Measurements from ENCODE around the gene RAB44.

The RAB44 gene

DNA sequence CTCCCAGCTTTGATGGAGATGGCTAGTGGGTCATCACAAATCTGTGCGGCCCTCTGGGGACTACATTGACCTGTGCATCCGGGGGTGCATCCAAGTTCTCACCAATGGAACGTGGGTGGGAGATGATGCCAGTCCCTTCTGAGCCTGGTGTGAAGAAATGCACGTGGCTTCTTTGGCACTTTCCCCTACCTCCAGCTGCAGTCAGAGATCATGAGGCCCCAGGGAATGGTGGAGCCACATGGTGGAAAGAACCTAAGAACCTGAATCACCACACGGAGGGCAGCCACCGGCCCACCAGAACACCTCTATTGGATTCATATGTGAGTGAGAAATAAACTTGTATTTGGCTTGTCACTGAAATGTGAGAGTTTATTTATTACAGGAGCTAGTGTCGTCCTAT lies 29.0 kb upstream of the RAB44 start:
- CTCF ChIA-PET: interaction anchor here (1.6 kb wide), 1 partner anchor 54 kb away, joined by 4 read pairs; no protein-coding TSS in a partner anchor

DNA sequence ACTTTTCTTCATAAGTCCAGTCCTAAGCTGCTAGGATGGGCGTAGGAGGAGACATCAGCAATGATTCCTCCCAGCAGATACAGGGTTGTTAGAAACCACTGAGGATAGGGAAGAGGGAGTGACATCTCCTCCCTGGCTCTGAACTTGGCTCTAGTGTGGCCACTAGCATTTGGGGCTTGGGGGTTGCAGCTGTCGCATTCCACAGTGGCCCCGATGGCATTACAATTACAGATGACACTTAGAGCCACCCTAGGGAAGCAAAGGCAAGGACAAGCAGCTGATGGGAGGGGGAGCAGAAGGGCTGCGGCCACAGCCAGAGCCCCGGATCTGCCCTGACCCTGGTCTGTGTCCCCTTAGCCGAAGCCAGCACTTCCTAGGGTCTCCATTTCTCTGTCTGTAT lies 28.6 kb upstream of the RAB44 start:
- no peak overlapping the region for H3K27ac ChIP-seq
- no peak for DNase-seq (ENCODE audit: low spot score)
- TF ChIP-seq, protein P1, sequence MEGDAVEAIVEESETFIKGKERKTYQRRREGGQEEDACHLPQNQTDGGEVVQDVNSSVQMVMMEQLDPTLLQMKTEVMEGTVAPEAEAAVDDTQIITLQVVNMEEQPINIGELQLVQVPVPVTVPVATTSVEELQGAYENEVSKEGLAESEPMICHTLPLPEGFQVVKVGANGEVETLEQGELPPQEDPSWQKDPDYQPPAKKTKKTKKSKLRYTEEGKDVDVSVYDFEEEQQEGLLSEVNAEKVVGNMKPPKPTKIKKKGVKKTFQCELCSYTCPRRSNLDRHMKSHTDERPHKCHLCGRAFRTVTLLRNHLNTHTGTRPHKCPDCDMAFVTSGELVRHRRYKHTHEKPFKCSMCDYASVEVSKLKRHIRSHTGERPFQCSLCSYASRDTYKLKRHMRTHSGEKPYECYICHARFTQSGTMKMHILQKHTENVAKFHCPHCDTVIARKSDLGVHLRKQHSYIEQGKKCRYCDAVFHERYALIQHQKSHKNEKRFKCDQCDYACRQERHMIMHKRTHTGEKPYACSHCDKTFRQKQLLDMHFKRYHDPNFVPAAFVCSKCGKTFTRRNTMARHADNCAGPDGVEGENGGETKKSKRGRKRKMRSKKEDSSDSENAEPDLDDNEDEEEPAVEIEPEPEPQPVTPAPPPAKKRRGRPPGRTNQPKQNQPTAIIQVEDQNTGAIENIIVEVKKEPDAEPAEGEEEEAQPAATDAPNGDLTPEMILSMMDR (conservative IDR thresholded peaks at IDR 0.05; ENCODE audit: low read depth): no peak
- ChIA-PET CTCF (interaction anchor here (1.6 kb wide), 1 partner anchor 54 kb away, joined by 4 read pairs; no protein-coding TSS in a partner anchor), POLR2A (ENCODE audit: low non-redundant PET) (no interaction called here)

More for the DNA sequence above, 29.0 kb upstream of the RAB44 start:
- POLR2A ChIA-PET (ENCODE audit: low non-redundant PET): no interaction called here
- TF ChIP-seq, protein P1 (conservative IDR thresholded peaks at IDR 0.05; ENCODE audit: low read depth): no peak
- no peak overlapping the region for H3K27ac ChIP-seq
- DNase-seq (ENCODE audit: low spot score): no peak

DNA sequence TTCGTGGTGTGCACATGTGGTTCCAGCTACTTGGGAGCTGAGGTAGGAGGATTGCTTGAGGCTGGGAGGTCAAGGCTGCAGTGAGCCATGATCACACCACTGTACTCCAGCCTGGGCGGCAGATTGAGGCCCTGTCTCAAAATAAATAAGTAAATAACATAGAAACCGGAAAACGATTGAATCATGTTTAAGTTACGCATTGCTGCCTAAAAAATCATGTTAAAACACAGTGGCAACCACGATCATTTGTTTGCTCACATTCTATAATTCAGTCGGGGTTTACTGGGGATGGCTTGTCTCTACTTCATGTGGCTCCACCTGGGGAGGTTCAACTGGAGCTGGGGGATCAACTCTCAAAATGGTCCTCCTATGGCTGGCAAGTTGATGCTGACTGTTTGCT lies 27.4 kb upstream of the RAB44 start:
- DNase-seq (ENCODE audit: low spot score): no peak
- ChIA-PET CTCF (no interaction called here), POLR2A (ENCODE audit: low non-redundant PET) (no interaction called here)
- H3K27ac ChIP-seq: no peak overlapping the region
- TF ChIP-seq, protein P1 (conservative IDR thresholded peaks at IDR 0.05; ENCODE audit: low read depth): no peak

DNA sequence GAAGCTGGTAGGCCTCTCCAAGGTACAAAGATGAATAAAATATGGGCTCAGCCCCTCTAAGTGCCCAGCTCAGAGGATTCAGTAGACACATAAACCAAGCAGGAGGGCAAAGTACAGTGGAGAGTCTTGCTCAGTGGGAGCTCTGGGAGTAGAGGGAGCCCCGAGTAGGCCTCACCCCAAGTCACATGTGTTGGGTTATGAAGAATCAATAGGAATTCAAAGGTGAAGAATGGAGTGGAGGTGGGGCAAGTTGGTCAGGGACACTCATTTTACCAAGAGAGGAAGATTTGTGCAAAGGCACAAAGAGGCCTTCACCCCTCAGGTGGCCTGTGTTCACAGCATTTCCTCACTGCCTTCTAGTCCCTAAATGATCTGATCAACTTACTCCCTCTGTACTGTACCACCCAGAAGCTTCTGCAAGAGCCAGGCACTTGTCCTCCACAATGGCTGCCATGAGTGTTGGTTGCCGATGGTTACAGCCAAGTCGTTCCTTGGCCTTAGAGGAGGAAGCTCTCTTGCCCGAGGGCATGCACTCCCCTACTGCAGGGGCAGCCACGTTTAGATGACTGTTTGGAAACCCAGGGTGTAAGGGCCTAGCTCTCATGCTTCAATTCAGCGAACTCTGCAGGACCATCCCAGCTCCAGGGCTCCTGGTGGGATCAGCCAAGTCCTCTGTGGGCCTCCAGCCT lies 25.8 kb upstream of the RAB44 start:
- ChIA-PET POLR2A (ENCODE audit: low non-redundant PET) (no interaction called here), CTCF (no interaction called here)
- TF ChIP-seq, protein P1 (conservative IDR thresholded peaks at IDR 0.05; ENCODE audit: low read depth): no peak
- no peak overlapping the region for H3K27ac ChIP-seq
- no peak for DNase-seq (ENCODE audit: low spot score)

DNA sequence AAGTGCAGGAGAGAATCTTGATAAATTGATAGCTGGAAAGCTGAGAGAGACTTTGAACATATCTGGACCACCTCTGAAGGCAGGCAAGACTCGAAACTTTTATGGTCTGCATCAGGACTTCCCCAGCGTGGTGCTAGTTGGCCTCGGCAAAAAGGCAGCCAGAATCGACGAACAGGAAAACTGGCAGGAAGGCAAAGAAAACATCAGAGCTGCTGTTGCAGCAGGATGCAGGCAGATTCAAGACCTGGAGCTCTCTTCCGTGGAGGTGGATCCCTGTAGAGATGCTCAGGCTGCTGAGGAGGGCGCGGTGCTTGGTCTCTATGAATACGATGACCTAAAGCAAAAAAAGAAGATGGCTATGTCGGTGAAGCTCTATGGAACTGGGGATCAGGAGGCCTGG lies 23.7 kb upstream of the RAB44 start:
- TF ChIP-seq, protein P1 (conservative IDR thresholded peaks at IDR 0.05; ENCODE audit: low read depth): no peak
- CTCF ChIA-PET: no interaction called here
- POLR2A ChIA-PET (ENCODE audit: low non-redundant PET): no interaction called here
- DNase-seq (ENCODE audit: low spot score): no peak
- peak overlapping the region; percentile 99; the same call in 1 of the 2 replicates for H3K27ac ChIP-seq

DNA sequence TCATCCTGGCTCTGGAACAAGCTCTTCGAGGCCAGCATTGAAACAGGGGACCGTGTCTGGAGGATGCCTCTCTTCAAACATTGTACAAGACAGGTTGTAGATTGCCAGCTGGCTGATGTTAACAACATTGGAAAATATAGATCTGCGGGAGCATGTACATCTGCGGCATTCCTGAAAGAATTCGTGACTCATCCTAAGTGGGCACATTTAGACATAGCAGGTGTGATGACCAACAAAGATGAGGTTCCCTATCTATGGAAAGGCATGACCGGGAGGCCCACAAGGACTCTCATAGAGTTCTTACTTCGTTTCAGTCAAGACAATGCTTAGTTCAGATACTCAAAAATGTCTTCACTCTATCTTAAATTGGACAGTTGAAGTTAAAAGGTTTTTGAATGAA lies 22.7 kb upstream of the RAB44 start:
- CTCF ChIA-PET: interaction anchor here (0.6 kb wide), 1 partner anchor 69 kb away, joined by 4 read pairs; no protein-coding TSS in a partner anchor
- POLR2A ChIA-PET (ENCODE audit: low non-redundant PET): no interaction called here
- TF ChIP-seq, protein P1 (conservative IDR thresholded peaks at IDR 0.05; ENCODE audit: low read depth): no peak
- DNase-seq (ENCODE audit: low spot score): peak; percentile 52
- peak overlapping the region; percentile 99 for H3K27ac ChIP-seq
